ENCODE results near the gene RAB11FIP4.

The RAB11FIP4 gene

DNA sequence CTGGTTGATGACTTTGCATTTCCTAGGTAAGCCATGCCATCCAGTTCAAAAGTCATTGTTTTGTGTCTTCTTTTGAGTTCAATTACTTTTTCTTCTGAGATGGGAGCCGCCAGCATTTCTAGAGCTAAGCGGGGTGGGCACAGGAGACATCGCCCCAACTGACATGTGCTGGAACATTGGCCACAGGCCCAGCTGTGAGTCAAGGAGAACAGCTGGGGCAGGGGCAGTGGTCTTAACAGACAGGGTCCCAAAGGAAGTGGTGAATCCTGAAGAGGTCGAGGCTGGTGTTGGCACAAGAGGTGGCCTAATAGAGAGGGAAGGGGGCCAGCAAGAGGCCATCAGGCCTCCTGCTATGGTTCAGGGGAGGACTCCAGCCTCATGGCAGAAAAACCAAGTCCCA is 17.1 kb downstream of the RAB11FIP4 start:
- no peak for DNase-seq (ENCODE audit: low read depth)

DNA sequence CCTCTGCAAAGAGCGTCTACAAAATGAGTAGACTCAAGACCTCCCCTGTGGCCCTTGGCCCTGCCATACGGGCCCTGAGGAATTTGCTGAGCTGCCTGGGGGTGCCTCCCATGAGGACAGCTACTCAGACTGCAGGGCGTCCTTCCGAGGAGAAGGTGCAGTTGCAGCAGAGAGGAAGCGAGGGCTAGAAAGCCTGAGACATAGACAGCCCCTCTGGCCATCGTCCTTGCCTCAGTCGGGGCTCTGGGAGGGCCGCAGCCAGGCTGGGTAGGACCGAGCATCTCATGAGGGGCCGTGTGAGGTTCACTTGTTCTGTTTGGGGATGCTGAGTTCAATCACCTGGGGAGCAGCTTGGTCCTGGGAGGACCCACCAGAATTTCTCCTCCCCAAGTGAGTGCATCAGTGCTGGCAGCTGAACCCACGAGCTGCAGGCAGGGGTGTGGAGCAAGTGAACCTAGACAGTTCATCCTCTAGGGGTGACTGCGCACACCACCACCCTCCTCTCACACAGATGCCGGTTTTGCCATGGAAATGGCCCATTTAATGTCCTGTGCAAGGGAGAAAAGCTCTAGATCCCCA is 20.3 kb downstream of the RAB11FIP4 start:
- no peak for DNase-seq (ENCODE audit: low read depth)

DNA sequence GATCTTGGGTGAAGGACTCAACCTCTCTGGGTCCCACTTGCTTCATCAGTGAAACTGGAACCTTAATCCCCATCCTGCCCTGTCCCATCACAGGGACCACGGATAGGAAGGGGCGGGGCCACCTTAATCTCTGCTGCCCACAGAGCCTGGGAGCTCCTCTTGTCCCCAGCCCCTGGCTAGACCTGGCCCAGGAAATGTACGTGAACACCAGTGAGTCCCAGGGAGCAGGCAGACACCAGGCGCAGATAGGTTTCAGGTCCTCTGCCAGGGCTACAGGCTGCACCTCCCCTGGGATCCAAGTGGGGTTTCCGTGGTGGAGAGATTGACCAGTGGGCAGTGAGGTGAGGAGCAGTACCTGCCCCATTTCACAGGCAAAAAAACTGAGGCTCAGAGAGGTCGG is 21.0 kb downstream of the RAB11FIP4 start:
- DNase-seq (ENCODE audit: low read depth), result no peak

DNA sequence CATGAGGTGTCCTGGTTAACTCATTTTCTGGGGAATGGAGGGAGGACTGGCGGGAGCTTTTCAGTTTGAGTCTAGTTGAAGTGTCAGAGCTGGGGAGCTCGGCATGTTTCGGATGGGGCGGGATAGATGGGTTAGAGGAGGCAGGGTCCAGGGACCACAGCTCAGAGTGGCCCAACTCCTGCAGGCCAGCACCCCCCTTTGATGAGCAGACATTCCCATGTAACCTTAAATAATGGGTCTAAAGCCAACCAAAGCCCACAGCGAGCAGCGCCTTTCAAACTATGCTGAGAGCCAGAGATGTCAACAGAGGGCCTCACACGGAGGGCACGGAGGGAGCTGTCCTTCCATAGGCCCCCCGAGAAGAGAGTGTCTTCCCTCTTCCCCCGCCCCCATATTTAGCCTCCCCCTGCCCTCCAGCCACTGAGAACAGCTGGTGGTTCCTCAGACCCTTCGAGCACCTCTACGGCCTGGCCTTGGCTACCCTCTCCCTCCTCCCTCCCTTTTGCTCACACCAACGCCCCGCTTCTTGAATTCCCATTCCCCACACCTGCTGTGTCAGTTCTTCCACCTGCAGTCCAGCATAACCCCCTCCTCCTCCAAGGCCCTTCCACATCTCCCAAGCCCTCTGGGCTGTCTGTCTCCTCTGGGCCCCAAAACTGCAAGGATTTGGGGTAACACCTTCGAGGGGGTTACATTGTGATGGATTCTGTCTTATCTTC is 21.8 kb downstream of the RAB11FIP4 start:
- DNase-seq (ENCODE audit: low read depth), result no peak

DNA sequence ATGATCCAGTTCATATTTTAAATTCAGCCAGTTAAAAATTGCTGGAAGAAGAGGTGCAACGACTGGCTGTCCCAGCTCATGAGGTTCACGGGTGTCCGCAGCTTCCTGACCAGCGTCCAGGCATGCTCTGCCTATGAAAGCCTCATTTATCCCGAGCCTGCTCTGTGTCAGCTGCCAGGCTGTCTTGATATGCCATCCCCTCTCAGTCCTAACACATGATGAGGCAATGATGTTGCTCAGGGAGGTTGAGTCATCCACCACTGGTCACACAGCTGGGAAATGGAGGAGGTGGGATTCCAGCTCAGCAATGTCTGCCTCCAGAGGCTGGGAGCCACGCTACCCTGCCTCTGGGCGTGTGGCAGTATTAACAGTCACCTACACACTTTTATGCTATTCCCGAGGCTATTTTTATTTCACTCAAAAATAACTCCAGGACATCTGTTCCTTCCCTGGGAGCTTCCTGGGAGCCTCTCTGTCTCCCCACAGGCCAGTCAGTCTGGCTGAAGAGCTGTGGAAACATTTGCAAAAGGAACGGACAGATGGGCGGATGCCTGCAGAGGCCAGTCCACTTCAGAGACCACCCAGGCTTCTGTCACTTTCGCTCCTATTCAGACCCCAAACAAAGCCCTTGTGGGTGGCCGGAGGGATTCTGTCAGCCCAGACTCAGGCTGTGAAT is 22.5 kb downstream of the RAB11FIP4 start:
- no peak for DNase-seq (ENCODE audit: low read depth)

DNA sequence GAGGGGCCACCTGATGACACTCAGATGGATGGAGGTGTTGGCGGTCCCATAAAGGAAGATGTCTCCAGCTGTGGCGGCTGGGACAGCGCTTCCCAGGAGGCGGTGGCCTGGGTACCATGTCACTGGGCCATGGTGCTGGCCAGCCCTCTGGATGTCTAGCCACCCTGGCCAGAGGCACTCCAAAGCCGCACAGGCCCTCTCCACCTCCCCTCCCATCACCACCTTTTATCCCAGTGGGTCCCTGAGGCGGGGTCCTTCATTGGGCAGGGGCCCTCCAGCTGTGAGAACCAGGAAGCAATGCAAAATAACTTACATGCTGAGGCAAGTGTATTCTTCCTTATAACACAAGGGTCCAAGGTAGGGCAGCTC is 23.1 kb downstream of the RAB11FIP4 start:
- DNase-seq (ENCODE audit: low read depth), result no peak

DNA sequence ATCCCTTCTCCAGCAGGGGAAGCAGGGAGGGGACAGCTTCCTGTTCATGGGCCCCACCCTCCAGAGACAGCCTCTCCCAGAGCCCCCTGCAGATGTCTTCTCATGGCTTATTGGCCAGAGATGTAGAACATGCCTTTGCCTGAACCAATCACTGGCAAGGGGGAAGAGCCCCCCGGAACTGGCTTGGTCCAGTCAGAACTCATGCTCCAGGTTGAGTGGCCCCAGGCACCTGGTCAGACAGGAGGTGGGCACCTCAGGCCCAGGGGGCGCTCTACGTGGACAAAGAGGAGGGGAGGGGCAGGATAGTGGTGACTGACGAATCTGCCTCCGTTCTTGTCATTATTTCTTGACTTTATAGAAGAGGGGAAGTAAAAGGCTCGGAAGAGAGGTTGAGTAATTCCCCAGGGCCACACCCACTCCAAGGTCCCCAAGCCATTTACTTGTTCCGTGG is 23.6 kb downstream of the RAB11FIP4 start:
- DNase-seq (ENCODE audit: low read depth), result no peak

DNA sequence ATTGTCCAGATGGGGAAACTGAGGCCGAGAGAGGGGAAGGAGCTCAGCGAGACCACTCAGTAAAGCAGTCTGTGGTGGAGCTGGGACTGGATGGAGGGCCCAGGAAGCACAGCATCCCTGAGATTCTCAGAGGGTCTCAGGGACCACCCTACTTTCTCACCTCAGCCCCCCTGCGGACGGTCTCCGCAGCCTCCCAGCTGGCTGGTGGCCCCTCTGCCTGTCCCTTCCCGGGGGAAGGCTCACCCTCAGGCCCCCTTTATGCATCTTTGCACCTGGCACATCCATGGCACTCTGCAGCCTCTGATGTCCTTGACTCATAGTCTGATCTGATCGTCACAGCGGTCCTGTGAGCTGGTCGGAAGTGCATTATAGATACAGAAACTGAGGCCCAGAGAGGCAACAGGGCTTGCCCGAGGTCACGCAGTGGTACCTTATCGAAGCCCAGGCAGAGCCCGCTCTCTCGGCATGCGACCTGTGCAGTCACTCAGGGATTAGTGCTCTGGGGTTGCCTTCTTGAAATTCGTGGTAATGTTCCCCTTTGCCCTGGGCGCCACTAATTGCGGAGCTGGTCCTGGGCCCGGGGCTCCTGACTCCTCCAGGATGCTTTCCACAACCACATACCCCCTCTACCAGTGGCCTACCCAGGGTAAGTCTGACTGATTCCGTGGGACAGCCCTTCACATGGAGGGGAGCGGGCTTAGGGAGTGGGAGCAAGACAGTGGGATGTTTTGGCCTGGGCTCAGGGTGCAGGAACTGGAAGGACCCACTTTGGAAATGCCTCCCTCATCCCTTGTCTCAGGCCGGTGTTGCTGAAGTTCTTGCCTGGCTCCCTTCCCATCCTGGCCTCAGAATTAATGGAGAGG is 24.4 kb downstream of the RAB11FIP4 start:
- no peak for DNase-seq (ENCODE audit: low read depth)

DNA sequence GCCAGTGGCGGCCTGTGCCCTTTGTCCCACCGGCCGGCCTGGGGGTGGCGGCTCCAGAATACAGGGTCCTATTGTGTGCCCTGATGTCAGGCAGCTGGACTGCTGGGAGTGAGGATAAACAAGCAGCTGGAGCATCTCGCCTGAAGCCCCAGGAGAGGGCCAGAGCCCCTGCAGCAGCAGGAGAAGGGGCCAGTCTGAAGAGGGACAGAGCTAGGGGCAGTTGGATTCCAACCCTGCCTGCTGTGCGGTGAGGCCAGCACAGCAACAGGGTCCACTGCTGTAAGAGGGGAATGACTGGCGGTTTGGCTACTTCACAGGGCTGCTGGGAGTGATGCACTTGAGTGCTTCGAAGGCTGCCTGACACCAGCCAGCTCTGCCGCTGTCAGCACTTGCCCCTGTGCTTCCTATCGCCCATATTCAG is 25.0 kb downstream of the RAB11FIP4 start:
- no peak for DNase-seq (ENCODE audit: low read depth)

DNA sequence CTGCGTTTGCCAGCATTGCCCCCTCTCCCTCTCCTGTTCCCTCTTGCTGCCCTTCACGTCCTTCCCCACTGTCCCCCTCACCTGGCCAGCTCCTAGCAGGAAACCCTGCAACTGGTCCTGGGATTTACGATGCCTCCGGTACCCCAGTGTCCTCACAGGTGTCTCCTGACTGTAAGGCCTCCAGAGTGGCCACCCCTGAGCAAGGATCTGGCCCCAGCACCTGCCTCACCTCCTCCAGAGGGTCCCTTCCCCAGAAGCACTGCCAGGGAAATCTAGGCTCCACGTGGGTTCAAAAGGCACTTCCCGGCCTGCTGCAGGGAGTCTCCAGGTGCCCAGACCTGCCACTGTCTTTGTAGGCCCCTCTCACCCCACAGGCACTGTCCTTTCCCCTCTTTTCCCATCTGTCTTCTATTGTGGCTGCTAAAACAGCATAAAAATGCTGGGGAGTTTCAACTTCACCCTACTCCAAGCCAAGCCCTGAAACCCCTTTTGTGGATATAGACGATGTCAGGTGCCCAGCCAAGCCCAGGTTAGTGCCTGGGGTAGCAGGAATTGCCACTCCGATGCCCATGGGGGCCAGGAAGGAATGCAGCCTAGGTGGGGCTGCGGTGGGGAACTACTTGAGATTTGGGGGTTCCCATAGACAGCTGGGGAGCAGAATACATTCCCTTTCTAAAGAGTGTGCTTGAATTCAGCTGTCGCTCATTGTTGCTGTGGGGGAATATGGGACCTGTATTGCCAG is 25.7 kb downstream of the RAB11FIP4 start:
- DNase-seq (ENCODE audit: low read depth), result no peak

DNA sequence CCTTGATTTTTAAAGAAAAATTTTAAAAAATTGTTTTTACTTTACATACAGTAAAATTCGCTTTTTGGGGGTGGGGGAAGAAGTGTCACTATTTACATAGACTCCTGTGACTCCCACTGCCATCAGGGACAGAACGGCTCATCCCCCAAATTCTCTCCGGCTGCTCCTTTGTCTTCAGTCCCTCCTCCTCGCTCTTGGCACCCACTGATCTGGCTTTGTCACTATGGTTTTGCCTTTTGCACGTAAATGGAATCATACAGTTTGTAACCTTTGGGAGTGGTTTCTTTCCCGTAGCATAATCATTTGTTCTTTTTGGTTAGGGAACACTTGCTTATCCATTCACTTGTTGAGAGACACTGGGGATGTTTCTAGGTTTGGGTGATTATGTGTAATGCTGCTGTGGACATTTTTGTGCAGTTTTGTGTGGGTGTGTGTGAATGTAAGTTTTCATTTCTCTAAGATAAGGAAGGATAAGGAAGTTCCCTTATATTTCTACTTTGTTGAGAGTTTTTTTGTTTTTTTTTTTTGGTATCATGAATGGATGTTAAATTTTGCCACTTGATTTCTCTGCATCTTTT is 27.4 kb downstream of the RAB11FIP4 start:
- no peak for DNase-seq (ENCODE audit: low read depth)

DNA sequence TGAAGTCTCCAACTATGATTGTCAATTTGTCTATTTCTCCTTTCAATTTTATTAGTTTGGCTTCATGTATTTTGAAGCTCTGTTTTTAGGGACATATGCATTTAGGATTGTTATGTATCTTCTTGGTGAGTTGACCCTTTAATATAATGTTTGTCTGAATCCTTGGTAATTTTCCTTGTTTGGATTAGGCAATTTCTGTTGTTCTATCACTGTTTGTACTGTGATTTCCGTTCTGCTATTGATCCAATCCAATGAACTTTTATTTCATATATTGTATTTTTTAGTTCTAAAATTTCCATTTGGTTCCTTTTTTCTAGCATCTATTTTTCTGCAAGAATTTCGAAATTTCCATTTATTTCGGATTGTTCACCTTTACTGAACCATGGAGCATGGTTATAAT is 31.0 kb downstream of the RAB11FIP4 start:
- no peak for DNase-seq (ENCODE audit: low read depth)

DNA sequence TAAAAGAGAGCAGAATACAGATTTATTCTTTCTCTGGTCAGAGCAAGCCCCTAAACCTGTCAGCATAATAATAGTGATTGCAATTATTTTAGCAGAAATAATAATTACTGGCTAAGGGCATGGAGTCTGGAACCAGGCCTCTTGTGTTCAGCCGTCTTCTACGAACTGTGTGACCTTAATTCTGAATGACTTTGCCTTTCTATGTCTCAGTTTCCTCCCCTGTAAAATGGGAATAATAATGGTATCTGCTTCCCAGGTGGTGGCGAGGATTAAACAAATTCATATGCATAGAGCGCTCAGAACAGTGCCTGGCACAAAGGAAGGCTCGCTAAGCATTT is 33.4 kb downstream of the RAB11FIP4 start:
- DNase-seq (ENCODE audit: low read depth), result no peak

DNA sequence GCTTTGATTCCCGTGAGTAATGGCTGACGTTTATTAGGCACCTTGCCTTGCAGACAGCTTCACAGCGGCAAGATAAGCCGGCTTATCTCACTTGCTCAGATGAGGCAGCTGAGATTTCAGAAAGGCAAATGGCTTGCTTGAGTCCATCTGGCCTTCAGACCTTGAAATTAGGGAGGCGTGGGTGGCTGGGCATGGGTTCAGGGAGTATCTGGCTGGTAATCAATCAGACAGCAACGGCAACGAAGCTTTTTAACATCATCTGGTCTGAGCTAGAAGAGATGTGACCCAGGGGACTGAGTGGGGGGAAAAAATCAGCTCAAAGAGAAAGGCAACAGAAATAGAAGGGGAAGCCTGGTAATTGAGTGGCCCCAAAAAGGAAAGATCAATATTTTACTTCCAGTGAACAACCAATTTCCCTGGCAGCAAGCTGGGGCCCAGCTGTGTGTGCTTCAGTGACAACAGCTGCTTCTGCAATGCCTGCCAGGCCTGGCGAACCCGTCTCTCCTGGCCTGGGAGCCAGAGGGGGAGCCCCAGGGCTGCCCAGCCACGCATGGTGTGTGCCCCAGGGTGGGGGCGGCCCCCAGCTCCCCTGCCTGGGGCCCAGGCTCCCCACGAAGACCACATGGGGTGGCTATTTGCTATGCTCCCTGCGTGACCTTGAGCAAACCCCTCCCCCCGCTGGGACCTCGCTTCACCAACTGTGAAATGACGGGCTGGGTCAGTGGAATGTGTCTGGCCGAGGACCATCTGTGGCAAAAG is 34.0 kb downstream of the RAB11FIP4 start:
- no peak for DNase-seq (ENCODE audit: low read depth)

DNA sequence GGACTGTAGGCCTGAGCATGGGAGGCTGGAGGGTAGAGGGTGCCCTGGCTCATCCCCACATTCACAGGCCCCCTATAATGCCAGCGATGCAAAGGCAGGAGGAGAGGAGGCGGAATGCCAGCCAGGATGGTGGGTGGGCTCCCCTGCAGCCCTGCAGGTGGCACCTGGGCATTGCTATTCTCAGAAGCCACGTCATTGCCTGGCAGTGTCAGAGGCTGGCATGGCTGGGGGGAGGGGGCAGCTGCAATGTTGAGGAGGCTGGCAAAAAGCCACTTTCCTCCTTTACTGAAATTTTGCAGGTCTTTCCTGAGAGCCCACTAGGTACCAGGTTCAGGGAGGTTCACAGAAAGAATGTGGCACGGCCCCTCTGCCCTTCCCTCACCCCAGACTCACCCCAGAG is 36.2 kb downstream of the RAB11FIP4 start:
- DNase-seq (ENCODE audit: low read depth), result no peak

DNA sequence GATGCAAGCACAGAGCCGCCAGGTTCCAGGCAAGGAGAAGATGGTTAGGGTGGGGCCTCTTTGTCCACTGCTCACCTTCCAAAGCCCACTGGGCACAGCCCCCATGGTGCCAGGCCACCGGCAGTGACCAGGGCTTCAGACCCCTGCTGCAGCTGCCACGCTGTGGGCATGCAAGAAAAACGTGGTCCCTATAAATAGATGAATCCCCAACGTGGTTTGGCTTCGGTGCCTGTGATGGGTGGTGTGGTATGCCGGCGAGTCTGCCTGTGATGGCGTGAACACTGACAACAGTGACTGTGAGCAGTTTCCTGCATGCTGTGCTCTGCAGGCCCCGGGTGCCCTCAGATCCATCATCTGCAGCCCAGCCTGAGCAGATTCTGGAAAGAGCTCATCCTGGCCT is 36.6 kb downstream of the RAB11FIP4 start:
- no peak for DNase-seq (ENCODE audit: low read depth)

DNA sequence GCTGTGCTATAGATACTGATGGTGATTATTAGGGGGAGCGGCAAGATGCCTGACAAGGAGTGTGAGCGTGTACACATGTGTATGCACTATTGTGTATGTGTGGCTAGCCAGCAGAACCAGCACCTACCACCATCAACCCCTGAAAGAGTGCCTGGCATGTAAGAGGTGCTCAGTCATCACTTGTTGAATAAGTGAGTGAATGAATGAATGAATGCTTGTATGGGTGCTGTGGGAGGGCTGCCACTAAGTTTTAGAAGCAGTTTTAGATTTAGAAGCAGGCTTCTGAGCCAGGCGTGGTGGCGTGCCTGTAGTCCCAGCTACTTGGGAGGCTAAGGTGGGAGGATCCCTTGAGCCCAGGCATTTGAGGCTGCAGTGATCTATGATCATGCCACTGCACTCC is 37.0 kb downstream of the RAB11FIP4 start:
- no peak for DNase-seq (ENCODE audit: low read depth)

DNA sequence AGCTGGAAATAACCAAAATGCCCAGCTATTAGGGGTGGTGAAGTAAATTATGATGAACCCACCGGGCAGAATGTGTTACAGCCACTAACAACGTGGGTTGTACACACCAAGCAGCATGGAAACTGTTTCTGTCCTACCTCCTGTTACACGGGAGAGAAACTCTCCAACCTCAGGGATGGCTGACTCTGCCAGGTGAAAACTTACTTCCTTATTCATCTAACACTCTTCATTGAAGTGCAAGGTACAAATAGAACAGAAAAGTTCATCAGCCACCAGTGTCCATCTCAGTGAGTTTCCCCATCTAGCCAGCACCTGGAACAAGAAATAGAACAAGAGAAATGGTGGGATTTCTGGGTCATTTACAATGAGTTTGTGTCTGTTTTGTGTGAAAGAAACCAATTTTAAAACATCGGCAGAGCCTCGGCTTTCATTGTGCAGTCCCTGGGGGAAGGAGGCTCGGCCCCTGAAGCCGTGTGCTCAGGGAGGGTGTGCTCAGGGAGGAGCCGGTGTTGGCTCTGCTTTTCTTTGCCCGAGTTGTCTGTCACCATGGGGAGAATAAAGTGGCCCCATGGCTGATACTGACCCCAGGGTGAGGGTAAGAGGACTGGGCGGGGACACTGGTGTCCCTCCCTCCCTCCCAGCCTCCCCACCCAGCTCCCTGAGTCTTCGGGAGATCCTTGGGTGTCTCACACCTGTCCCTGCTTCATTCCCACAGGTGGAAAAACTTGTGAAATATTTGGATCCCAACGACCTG is 39.8 kb downstream of the RAB11FIP4 start:
- no peak for DNase-seq (ENCODE audit: low read depth)

DNA sequence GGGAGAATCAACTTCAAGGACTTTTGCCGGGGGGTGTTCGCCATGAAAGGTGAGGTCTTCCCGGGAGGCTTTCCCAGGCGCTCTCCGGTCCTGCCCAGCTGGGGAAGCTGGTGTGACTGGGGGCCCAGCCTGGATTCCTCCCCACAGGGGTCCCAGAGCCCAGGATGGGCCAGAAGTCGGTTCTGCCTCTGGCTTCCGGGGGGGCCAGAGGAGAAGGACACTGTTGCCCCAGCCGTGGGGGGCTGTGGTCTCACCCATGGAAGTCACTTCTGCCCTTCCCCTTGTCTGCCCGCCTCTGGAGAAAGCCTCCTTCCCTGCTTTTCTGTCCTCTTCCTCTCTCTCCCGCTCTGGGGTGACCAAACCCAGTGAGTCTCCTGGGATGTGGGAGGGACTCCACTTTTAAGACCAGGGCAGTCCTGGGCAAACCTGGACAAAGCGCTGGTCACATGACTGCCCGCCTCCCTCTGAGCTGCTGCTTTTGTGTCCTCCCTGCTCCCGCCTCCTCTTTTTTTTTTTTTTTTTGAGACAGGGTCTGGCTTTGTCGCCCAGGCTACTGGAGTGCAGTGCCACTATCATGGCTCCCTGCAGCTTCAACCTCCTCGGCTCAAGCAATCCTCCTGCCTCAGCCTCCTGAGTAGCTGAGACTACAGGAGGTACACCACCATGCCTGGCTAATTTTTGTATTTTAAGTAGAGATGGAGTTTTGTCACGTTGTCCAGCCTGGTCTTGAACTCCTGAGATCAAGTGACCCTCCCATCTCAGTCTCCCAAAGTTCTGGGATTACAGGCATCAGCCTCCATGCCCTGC is 40.6 kb downstream of the RAB11FIP4 start:
- no peak for DNase-seq (ENCODE audit: low read depth)
